Esophagus squamous epithelium (tissue), 5 donors: ENCODE measurements around the gene DNM3. TPM values are rescaled to one million over a fixed set of nuclear protein-coding genes. Genes with fewer than 3 reads are reported as not detected.

Experiments used
- DNase-seq: peaks from one replicate; lab custom pipeline; 2025; lab: John Stamatoyannopoulos, UW
- H3K27ac ChIP-seq, 4 donors: fragments of 200-600 bp; sonication (generic); one replicate each; pipeline ENCODE4 v1.5.1; 2016 to 2019; ENCODE audit warnings: mild to moderate bottlenecking in 1 of 4
- H3K27me3 ChIP-seq, 4 donors: fragments of 200-600 bp; sonication (generic); 1 replicate in 3 of 4; 2 replicates in 1 of 4; pipeline versions ENCODE4 v1.5.1 to v1.6.0; 2017 to 2021; ENCODE audit warnings: antibody characterized with exemption in 1 of 4
- H3K36me3 ChIP-seq, 3 donors: fragments of 200-600 bp; sonication (generic); one replicate each; pipeline ENCODE4 v1.5.1; 2016 to 2019
- H3K4me1 ChIP-seq, 3 donors: fragments of 200-600 bp; sonication (generic); one replicate each; pipeline ENCODE4 v1.5.1; 2017 to 2019
- H3K4me3 ChIP-seq, 4 donors: fragments of 200-600 bp; sonication (generic); 1 replicate in 3 of 4; 2 replicates in 1 of 4; pipeline ENCODE4 v1.5.1; 2016 to 2019; ENCODE audit warnings: mild to moderate bottlenecking in 2 of 4, moderate library complexity in 1 of 4
- H3K9me3 ChIP-seq, 3 donors: fragments of 200-600 bp; sonication (generic); one replicate each; pipeline ENCODE4 v1.5.1; 2016 to 2019
- POLR2A ChIP-seq, 4 donors: fragments of 450-650 bp; IDR thresholded peaks; one replicate each; pipeline ENCODE4 v1.6.1; 2017; ENCODE audit warnings: antibody characterized with exemption in 4 of 4, mild to moderate bottlenecking in 4 of 4, moderate library complexity in 3 of 4
- WGBS, 2 donors: methylation state at CpG; one replicate each; pipeline ENCODE4 v1.1.5; 2018; 5-methylcytosine and 5-hydroxymethylcytosine counted together
- intact Hi-C: fragments of 100-400 bp; cut with DNase I; formaldehyde crosslinking; loops from one replicate; pipeline ENCODE4 v1.15.0; 2022
- total RNA-seq, 4 donors: library from RNA; depleted of rRNA; stranded (reverse); fragments of >200 nt; gene quantifications; one replicate each; pipeline ENCODE4 v1.1.0, GENCODE V29; 2016
- TF ChIP-seq, protein P1 (sequence below), 6 experiments: fragments of 450-650 bp in 4 of 6; fragments of 200-600 bp in 2 of 6; sonication (generic) in 2 of 6; IDR thresholded peaks; one replicate each; pipeline ENCODE4 v1.5.1; 2016 to 2019; ENCODE audit warnings: antibody characterized with exemption in 6 of 6, mild to moderate bottlenecking in 4 of 6, moderate library complexity in 4 of 6
- donor health status: DM: yes; HTN: yes; CAD: no.

Gene DNM3
- total RNA-seq, 4 donors from 2014 or later: 0.91 to 3.2 (median 1.8) TPM

DNA sequence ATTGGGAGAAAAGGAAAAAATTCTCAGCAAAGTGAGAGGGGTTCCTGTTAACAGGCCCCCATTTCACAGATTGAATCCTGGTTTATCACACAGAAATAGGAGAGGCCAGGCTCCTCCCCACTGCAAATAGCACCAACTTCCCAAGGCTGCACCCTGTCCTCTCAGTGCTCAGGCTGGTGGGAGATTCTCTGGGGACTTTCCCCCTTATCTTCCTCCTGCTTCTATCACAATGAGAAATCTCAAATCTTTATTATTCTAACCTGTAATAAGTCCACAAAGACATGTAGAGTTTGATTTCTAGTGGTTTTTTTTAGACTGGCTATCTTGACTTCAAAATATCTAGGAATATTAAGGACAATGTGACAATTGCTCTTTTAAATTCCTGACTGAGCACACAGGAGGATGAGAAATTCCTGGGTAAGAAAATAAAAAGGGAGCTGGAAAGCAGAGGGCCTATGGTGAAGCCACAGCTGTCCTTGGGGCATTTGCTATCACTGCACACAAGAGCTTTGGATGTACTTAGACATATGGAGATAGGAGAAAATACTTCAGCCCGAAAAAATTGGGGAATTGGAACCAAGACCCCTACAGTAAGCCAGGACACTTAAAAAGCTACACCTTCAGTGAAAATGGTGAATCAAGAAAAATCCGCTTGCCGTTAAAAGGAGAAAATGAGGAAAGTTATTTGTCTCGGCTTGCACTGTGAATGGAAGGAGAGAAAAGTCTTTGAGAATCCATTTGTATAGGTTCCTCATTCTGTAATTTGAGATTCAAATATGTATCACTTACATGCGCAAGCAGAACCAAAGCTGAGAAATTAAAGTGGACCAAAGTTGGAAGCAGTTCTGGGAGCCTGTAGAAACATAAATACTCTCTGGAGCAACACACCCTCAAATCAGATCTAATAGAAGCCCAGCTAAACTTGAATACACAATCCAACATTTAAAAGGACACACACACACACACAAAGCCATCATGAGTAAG is 513.3 kb downstream of the DNM3 start:
- 89 to 94% methylated on average over 5 of the region's 5 CpGs for WGBS, 2 donors
- Histone ChIP-seq H3K9me3 (no peaks in the 10 kb centered on the region), H3K4me3 (no peak overlapping the region), H3K36me3 (no peaks in the 10 kb centered on the region), H3K4me1 (peaks cover 4 to 28% (median 17%) of the 10 kb centered on the region in 3 donors), H3K27me3 (no peaks in the 10 kb centered on the region), H3K27ac (no peak overlapping the region)
- DNase-seq: no peak
- intact Hi-C loops: no loop called here
- TF ChIP-seq POLR2A (IDR thresholded peaks at IDR 0.05): no peak
- TF ChIP-seq, protein P1, sequence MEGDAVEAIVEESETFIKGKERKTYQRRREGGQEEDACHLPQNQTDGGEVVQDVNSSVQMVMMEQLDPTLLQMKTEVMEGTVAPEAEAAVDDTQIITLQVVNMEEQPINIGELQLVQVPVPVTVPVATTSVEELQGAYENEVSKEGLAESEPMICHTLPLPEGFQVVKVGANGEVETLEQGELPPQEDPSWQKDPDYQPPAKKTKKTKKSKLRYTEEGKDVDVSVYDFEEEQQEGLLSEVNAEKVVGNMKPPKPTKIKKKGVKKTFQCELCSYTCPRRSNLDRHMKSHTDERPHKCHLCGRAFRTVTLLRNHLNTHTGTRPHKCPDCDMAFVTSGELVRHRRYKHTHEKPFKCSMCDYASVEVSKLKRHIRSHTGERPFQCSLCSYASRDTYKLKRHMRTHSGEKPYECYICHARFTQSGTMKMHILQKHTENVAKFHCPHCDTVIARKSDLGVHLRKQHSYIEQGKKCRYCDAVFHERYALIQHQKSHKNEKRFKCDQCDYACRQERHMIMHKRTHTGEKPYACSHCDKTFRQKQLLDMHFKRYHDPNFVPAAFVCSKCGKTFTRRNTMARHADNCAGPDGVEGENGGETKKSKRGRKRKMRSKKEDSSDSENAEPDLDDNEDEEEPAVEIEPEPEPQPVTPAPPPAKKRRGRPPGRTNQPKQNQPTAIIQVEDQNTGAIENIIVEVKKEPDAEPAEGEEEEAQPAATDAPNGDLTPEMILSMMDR (IDR thresholded peaks at IDR 0.05): no peak

DNA sequence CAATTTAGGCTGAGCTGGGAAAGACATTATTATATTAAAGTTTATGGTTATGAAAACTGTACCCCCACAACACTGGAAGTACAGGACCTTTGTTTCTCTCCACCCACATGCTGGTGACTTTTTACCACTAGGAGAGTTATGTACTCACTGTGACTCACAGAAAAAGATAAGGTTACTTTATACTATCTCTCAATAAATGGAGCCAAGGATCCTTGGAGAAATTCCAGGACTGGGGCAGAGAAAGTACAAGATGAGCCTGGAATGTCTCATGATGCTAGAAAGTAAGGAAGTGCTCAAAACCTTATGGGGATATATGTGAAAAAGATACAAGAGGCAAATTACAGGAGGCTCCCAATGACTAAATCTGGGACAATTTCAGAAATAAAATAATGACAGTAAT is 515.3 kb downstream of the DNM3 start:
- Histone ChIP-seq H3K27ac (no peak overlapping the region), H3K4me3 (no peak overlapping the region), H3K27me3 (no peaks in the 10 kb centered on the region), H3K9me3 (no peaks in the 10 kb centered on the region), H3K36me3 (no peaks in the 10 kb centered on the region), H3K4me1 (peaks cover 4 to 37% (median 22%) of the 10 kb centered on the region in 3 donors)
- TF ChIP-seq, protein P1 (IDR thresholded peaks at IDR 0.05): no peak
- TF ChIP-seq POLR2A (IDR thresholded peaks at IDR 0.05): no peak
- intact Hi-C loops: no loop called here
- DNase-seq: no peak

DNA sequence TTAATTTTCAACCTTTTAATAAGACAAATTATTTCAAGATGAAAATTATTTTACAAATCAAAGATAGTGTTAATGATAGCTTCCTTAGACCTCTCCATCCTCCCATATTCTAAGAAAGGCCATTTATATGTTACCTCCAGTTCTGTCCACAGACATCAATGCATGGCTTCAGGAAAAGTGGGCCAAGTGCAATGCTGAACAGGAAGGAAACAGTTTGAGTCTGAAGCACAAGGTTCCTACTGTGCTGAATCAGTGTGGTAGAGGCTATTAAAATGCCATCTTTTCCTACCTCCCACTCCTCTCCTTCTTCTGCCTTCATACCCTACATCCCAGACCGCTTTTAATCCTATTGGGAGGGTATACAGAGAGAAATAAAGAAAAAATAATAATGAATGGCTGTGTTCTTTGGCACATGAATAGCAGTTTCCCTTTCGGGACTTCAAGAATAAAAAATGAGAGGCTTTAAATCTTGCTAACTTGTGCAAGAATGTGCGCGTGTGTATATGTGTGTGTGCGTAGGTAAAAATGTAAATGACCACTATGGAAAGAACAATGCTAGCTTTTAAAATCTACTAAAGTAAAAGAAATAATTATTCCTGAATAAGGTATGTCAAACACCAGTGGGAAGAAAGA is 516.6 kb downstream of the DNM3 start:
- intact Hi-C loops: no loop called here

DNA sequence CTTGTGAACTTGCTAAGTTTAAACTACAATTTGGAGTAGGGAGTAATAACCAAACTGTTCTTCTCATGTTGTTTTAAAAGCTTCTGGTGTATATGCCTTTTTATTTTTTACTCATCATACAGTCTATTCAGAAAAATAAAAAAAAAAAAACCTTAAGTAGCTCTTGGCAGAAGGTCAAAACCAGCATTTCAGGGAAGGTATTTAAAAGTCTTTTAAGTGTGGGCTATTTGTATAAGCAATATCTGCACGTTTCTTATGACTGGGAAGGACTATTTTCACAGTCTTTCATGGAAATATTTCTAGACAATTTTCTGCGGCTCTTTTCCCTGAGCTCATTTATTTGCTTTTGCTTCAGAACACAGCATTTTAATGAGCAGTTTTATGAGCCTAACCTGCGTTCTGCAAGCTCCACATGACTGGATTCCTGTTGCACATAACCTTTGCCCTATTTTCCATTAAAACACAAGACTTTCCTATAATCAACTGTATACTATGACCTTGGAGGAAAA is 518.2 kb downstream of the DNM3 start:
- TF ChIP-seq, protein P1 (IDR thresholded peaks at IDR 0.05): no peak
- no peak for TF ChIP-seq POLR2A (IDR thresholded peaks at IDR 0.05)
- H3K36me3 ChIP-seq: no peaks in the 10 kb centered on the region
- H3K4me1 ChIP-seq: peaks cover 4 to 32% (median 22%) of the 10 kb centered on the region in 3 donors
- WGBS, 2 donors: 8 to 14% methylated on average over 3 of the region's 3 CpGs
- no peak overlapping the region for H3K4me3 ChIP-seq
- intact Hi-C loops: no loop called here
- no peak for DNase-seq
- H3K9me3 ChIP-seq: no peaks in the 10 kb centered on the region
- peak overlapping the region in 2 of 4 donors; percentile 79 to 80 for H3K27ac ChIP-seq
- no peaks in the 10 kb centered on the region for H3K27me3 ChIP-seq

More for the DNA sequence above, 516.6 kb downstream of the DNM3 start:
- no peaks in the 10 kb centered on the region for H3K9me3 ChIP-seq
- no peak for TF ChIP-seq POLR2A (IDR thresholded peaks at IDR 0.05)
- TF ChIP-seq, protein P1 (IDR thresholded peaks at IDR 0.05): no peak
- DNase-seq: no peak
- no peaks in the 10 kb centered on the region for H3K27me3 ChIP-seq
- peak overlapping the region; percentile 55 to 88 (median 80) for H3K27ac ChIP-seq
- WGBS, 2 donors: 29 to 42% methylated on average over 5 of the region's 5 CpGs
- H3K4me3 ChIP-seq: peak overlapping the region in 3 of 4 donors; percentile 12 to 43 (median 17)
- peaks cover 4 to 32% (median 22%) of the 10 kb centered on the region in 3 donors for H3K4me1 ChIP-seq
- H3K36me3 ChIP-seq: no peaks in the 10 kb centered on the region
